HFF-Myc (cell line): ENCODE data around the gene ZNF76.

Experiments used
- DNase-seq: peaks from one replicate; pipeline ENCODE4 v3.0.0-alpha.2; 2011; ENCODE audit warnings: low read depth; ENCODE audit errors: extremely low read depth
- H3K4me3 ChIP-seq: replicated peaks from 2 replicates; pipeline ENCODE4 v1.5.1; 2011; ENCODE audit warnings: low read depth, mild to moderate bottlenecking, control low read depth, low read length
- CTCF ChIP-seq: IDR thresholded peaks from 2 replicates; pipeline ENCODE4 v1.5.1; 2012; ENCODE audit warnings: mild to moderate bottlenecking, low read depth, low read length, control low read depth; ENCODE audit errors: missing control alignments

The ZNF76 gene

GRCh38 chr6:35242906-35243305 lies 16.6 kb upstream of the ZNF76 start:
- no peak overlapping the region for H3K4me3 ChIP-seq
- DNase-seq = no peak
- no peak for TF ChIP-seq CTCF

- H3K4me3 ChIP-seq = no peak overlapping the region
- DNase-seq = no peak
Observed at GRCh38 chr6:35243386-35243958, 16.1 kb upstream of the ZNF76 start.

GRCh38 chr6:35244551-35244950 lies 15.0 kb upstream of the ZNF76 start:
- no peak for TF ChIP-seq CTCF
- no peak for DNase-seq
- no peak overlapping the region for H3K4me3 ChIP-seq

More at GRCh38 chr6:35243386-35243958, 16.1 kb upstream of the ZNF76 start:
- TF ChIP-seq CTCF = no peak

- no peak overlapping the region for H3K4me3 ChIP-seq
- DNase-seq = no peak
- TF ChIP-seq CTCF = no peak
Observed at GRCh38 chr6:35247642-35248231, 11.8 kb upstream of the ZNF76 start.

- no peak overlapping the region for H3K4me3 ChIP-seq
- TF ChIP-seq CTCF = no peak
- DNase-seq = no peak
Observed at GRCh38 chr6:35248300-35248699, 11.2 kb upstream of the ZNF76 start.

- no peak for DNase-seq
- no peak overlapping the region for H3K4me3 ChIP-seq
- no peak for TF ChIP-seq CTCF
Observed at GRCh38 chr6:35248965-35249364, 10.6 kb upstream of the ZNF76 start.

GRCh38 chr6:35251949-35252348 lies 7.6 kb upstream of the ZNF76 start:
- DNase-seq = no peak
- TF ChIP-seq CTCF = no peak
- no peak overlapping the region for H3K4me3 ChIP-seq
